HEK293T (cell line): Measurements from ENCODE around the gene PARVB.

Experiments used
- CTCF ChIA-PET: fragments of 350-600 bp; formaldehyde crosslinking; extraction: SDS; loops from one replicate; lab custom pipeline; 2021; ENCODE audit warnings: antibody characterized with exemption, inconsistent platforms; lab: Yijun Ruan, JAX
- POLR2A ChIA-PET: fragments of 350-600 bp; formaldehyde crosslinking; extraction: SDS; loops from one replicate; lab custom pipeline; 2020; ENCODE audit warnings: antibody characterized with exemption, inconsistent platforms; lab: Yijun Ruan, JAX
- DNase-seq: peaks from one replicate; pipeline ENCODE4 v3.0.0; 2012; ENCODE audit warnings: mixed read lengths; ENCODE audit errors: extremely low spot score
- ARNT ChIP-seq: fragments of 450-650 bp; IDR thresholded peaks from 2 replicates; pipeline ENCODE4 v1.6.1; 2017; ENCODE audit warnings: mild to moderate bottlenecking
- BHLHE40 ChIP-seq: fragments of 450-650 bp; IDR thresholded peaks from 2 replicates; pipeline ENCODE4 v1.6.1; 2016; ENCODE audit warnings: mild to moderate bottlenecking, moderate library complexity, borderline replicate concordance
- CTBP1 ChIP-seq: fragments of 450-650 bp; IDR thresholded peaks from 2 replicates; pipeline ENCODE4 v1.6.1; 2016; ENCODE audit warnings: borderline replicate concordance
- ELF4 ChIP-seq: fragments of 450-650 bp; IDR thresholded peaks from 2 replicates; pipeline ENCODE4 v1.6.1; 2017; ENCODE audit warnings: antibody characterized with exemption
- FOXA1 ChIP-seq: fragments of 450-650 bp; IDR thresholded peaks from 2 replicates; pipeline ENCODE4 v1.6.1; 2016; ENCODE audit warnings: mild to moderate bottlenecking
- FOXK2 ChIP-seq: fragments of 450-650 bp; IDR thresholded peaks from 2 replicates; pipeline ENCODE4 v1.6.1; 2016; ENCODE audit warnings: mild to moderate bottlenecking
- FOXM1 ChIP-seq: fragments of 450-650 bp; IDR thresholded peaks from 2 replicates; pipeline ENCODE4 v1.6.1; 2017; ENCODE audit warnings: mild to moderate bottlenecking, borderline replicate concordance
- HDGF ChIP-seq: fragments of 450-650 bp; IDR thresholded peaks from 2 replicates; pipeline ENCODE4 v1.6.1; 2017; ENCODE audit warnings: antibody characterized with exemption, borderline replicate concordance
- L3MBTL2 ChIP-seq: fragments of 450-650 bp; conservative IDR thresholded peaks from 2 replicates; pipeline ENCODE4 v1.6.1; 2016; ENCODE audit warnings: mild to moderate bottlenecking
- LEF1 ChIP-seq: fragments of 450-650 bp; IDR thresholded peaks from 2 replicates; pipeline ENCODE4 v1.6.1; 2017; ENCODE audit warnings: mild to moderate bottlenecking, borderline replicate concordance
- NFRKB ChIP-seq: fragments of 450-650 bp; IDR thresholded peaks from 2 replicates; pipeline ENCODE4 v1.6.1; 2016; ENCODE audit warnings: mild to moderate bottlenecking, moderate library complexity
- PKNOX1 ChIP-seq: fragments of 450-650 bp; IDR thresholded peaks from 2 replicates; pipeline ENCODE4 v1.6.1; 2016
- SP1 ChIP-seq: fragments of 450-650 bp; IDR thresholded peaks from 2 replicates; pipeline ENCODE4 v1.6.1; 2017
- SUZ12 ChIP-seq: fragments of 450-650 bp; IDR thresholded peaks from 2 replicates; pipeline ENCODE4 v1.6.1; 2016; ENCODE audit warnings: mild to moderate bottlenecking
- TARDBP ChIP-seq: fragments of 450-650 bp; IDR thresholded peaks from 2 replicates; pipeline ENCODE4 v1.6.1; 2016
- ZNF384 ChIP-seq: fragments of 450-650 bp; IDR thresholded peaks from 2 replicates; pipeline ENCODE4 v1.6.1; 2016

Gene PARVB

GRCh38 chr22:44096736-44097135, 72.6 kb downstream of the PARVB start:
- DNase-seq, result no peak
- ChIA-PET POLR2A (no interaction called here), CTCF (no interaction called here)
- TF ChIP-seq L3MBTL2 (no peak), ZNF384 (no peak), CTBP1 (no peak)

- no peak for DNase-seq
- ChIA-PET POLR2A (no interaction called here), CTCF (no interaction called here)
- TF ChIP-seq TARDBP, result no peak
Measured at GRCh38 chr22:44097263-44098020, 73.3 kb downstream of the PARVB start.

GRCh38 chr22:44098021-44098739, 74.1 kb downstream of the PARVB start:
- ChIA-PET POLR2A (no interaction called here), CTCF (no interaction called here)
- no peak for TF ChIP-seq SUZ12
- no peak for TF ChIP-seq FOXA1
- TF ChIP-seq BHLHE40, result no peak
- TF ChIP-seq ZNF384, result no peak
- no peak for TF ChIP-seq TARDBP
- no peak for TF ChIP-seq CTBP1
- no peak for TF ChIP-seq HDGF
- TF ChIP-seq FOXM1, result no peak
- no peak for TF ChIP-seq ELF4
- TF ChIP-seq ARNT, result no peak
- TF ChIP-seq SP1, result no peak
- no peak for TF ChIP-seq FOXK2
- no peak for TF ChIP-seq NFRKB
- TF ChIP-seq LEF1, result no peak
- no peak for TF ChIP-seq L3MBTL2
- TF ChIP-seq PKNOX1, result no peak
- no peak for DNase-seq

- CTCF ChIA-PET, result no interaction called here
- DNase-seq, result no peak
- POLR2A ChIA-PET, result no interaction called here
Measured at GRCh38 chr22:44098966-44099530, 74.9 kb downstream of the PARVB start.

GRCh38 chr22:44099696-44100095, 75.6 kb downstream of the PARVB start:
- ChIA-PET POLR2A (no interaction called here), CTCF (no interaction called here)
- TF ChIP-seq CTBP1 (no peak), FOXA1 (no peak), LEF1 (no peak), PKNOX1 (no peak), HDGF (no peak), L3MBTL2 (no peak), FOXK2 (no peak)
- DNase-seq, result no peak

More at GRCh38 chr22:44098966-44099530, 74.9 kb downstream of the PARVB start:
- TF ChIP-seq L3MBTL2 (no peak), LEF1 (no peak), FOXA1 (no peak)

- CTCF ChIA-PET, result interaction anchor here (0.6 kb wide), 1 partner anchor 107 kb away, joined by 3 read pairs; no protein-coding TSS in a partner anchor
- DNase-seq, result no peak
- POLR2A ChIA-PET, result no interaction called here
- TF ChIP-seq SUZ12 (no peak), ELF4 (no peak), ZNF384 (no peak), ARNT (no peak), FOXK2 (no peak), TARDBP (no peak), FOXA1 (no peak), BHLHE40 (no peak), PKNOX1 (no peak), L3MBTL2 (no peak), LEF1 (no peak), FOXM1 (no peak)
Measured at GRCh38 chr22:44100411-44100810, 76.3 kb downstream of the PARVB start.
